Neural progenitor cell (in vitro differentiated cells): Measurements from ENCODE around the gene PAK6. TPM values are rescaled to one million over a fixed set of nuclear protein-coding genes. Genes with fewer than 3 reads are reported as not detected.

Experiments
- DNase-seq: peaks from one replicate; pipeline ENCODE4 v3.0.0-alpha.2; 2016; ENCODE audit warnings: low spot score
- H2AFZ ChIP-seq: fragments of 200-600 bp; sonication (generic); replicated peaks from 2 replicates; pipeline ENCODE4 v1.6.1; 2016; ENCODE audit warnings: antibody characterized with exemption
- H3F3A ChIP-seq: fragments of 200-600 bp; sonication (generic); 2 replicates; pipeline ENCODE4 v1.6.1; 2016; ENCODE audit warnings: antibody characterized with exemption, low read depth
- H3K27ac ChIP-seq: fragments of 200-600 bp; sonication (generic); 2 replicates; pipeline ENCODE4 v1.5.1; 2016; ENCODE audit warnings: mild to moderate bottlenecking
- H3K27me3 ChIP-seq: fragments of 200-600 bp; sonication (generic); 2 replicates; pipeline ENCODE4 v1.6.1; 2016; ENCODE audit warnings: mild to moderate bottlenecking, moderate library complexity
- H3K36me3 ChIP-seq: fragments of 200-600 bp; sonication (generic); 2 replicates; pipeline ENCODE4 v1.5.1; 2016
- H3K4me1 ChIP-seq: fragments of 200-600 bp; sonication (generic); 2 replicates; pipeline ENCODE4 v1.6.1; 2016; ENCODE audit warnings: mixed run types
- H3K4me2 ChIP-seq: fragments of 200-600 bp; sonication (generic); 2 replicates; pipeline ENCODE4 v1.6.1; 2016
- H3K4me3 ChIP-seq: fragments of 200-600 bp; sonication (generic); 2 replicates; pipeline ENCODE4 v1.5.1; 2016
- H3K79me2 ChIP-seq: fragments of 200-600 bp; sonication (generic); 2 replicates; pipeline ENCODE4 v1.6.1; 2016; ENCODE audit warnings: low read depth
- H3K9ac ChIP-seq: fragments of 200-600 bp; sonication (generic); 2 replicates; pipeline ENCODE4 v1.6.1; 2016
- H3K9me3 ChIP-seq: fragments of 200-600 bp; sonication (generic); 2 replicates; pipeline ENCODE4 v1.5.1; 2016; ENCODE audit warnings: low read depth
- H4K20me1 ChIP-seq: fragments of 200-600 bp; sonication (generic); 2 replicates; pipeline ENCODE4 v1.6.1; 2016; ENCODE audit warnings: low read depth
- H3K27ac Mint-ChIP-seq: 3 replicates; pipeline ENCODE4 v1.8.0; 2021; ENCODE audit warnings: mixed read lengths
- H3K27me3 Mint-ChIP-seq: 2 replicates; pipeline ENCODE4 v1.8.0; 2022; ENCODE audit warnings: low read depth, mild to moderate bottlenecking, inconsistent platforms, moderate library complexity, mixed read lengths; ENCODE audit not compliant: insufficient read depth
- H3K36me3 Mint-ChIP-seq: 3 replicates; pipeline ENCODE4 v1.8.0; 2021; ENCODE audit warnings: mixed read lengths
- H3K4me1 Mint-ChIP-seq: 3 replicates; pipeline ENCODE4 v1.8.0; 2021; ENCODE audit warnings: mixed read lengths
- H3K4me3 Mint-ChIP-seq: 3 replicates; pipeline ENCODE4 v1.8.0; 2021; ENCODE audit warnings: mild to moderate bottlenecking, moderate library complexity, mixed read lengths
- H3K9me3 Mint-ChIP-seq: 3 replicates; pipeline ENCODE4 v1.8.0; 2020; ENCODE audit warnings: mixed read lengths
- EZH2 ChIP-seq: fragments of 200-600 bp; sonication (generic); IDR thresholded peaks from 2 replicates; pipeline ENCODE4 v1.6.1; 2017; ENCODE audit warnings: antibody characterized with exemption, mild to moderate bottlenecking, moderate library complexity
- EZH2phosphoT487 ChIP-seq: fragments of 200-600 bp; sonication (generic); IDR thresholded peaks from 2 replicates; pipeline ENCODE4 v1.6.1; 2017; ENCODE audit warnings: antibody characterized with exemption
- total RNA-seq: library from RNA; depleted of rRNA; stranded (reverse); fragments of >200 nt; gene quantifications from 2 replicates; pipeline ENCODE4 v1.2.3, GENCODE V29; 2015; ENCODE audit warnings: low replicate concordance
- TF ChIP-seq, protein P1 (sequence below): fragments of 200-600 bp; sonication (generic); IDR thresholded peaks from 2 replicates; pipeline ENCODE4 v1.5.1; 2017; ENCODE audit warnings: antibody characterized with exemption, mild to moderate bottlenecking

The PAK6 gene
- total RNA-seq, 1 donor from 2014 or later, result not detected

- no peak overlapping the region for H3K9ac ChIP-seq
- no peaks in the 10 kb centered on the region for H3K36me3 ChIP-seq
- H3K4me3 Mint-ChIP-seq, result no peak overlapping the region
- H3K79me2 ChIP-seq, result no peaks in the 10 kb centered on the region
- H3K27ac ChIP-seq, result no peak overlapping the region
- TF ChIP-seq, protein P1, sequence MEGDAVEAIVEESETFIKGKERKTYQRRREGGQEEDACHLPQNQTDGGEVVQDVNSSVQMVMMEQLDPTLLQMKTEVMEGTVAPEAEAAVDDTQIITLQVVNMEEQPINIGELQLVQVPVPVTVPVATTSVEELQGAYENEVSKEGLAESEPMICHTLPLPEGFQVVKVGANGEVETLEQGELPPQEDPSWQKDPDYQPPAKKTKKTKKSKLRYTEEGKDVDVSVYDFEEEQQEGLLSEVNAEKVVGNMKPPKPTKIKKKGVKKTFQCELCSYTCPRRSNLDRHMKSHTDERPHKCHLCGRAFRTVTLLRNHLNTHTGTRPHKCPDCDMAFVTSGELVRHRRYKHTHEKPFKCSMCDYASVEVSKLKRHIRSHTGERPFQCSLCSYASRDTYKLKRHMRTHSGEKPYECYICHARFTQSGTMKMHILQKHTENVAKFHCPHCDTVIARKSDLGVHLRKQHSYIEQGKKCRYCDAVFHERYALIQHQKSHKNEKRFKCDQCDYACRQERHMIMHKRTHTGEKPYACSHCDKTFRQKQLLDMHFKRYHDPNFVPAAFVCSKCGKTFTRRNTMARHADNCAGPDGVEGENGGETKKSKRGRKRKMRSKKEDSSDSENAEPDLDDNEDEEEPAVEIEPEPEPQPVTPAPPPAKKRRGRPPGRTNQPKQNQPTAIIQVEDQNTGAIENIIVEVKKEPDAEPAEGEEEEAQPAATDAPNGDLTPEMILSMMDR, result no peak
- TF ChIP-seq EZH2phosphoT487, result no peak
- TF ChIP-seq EZH2, result no peak
- H3K4me1 Mint-ChIP-seq, result peaks cover 17% of the 10 kb centered on the region
- H3K27me3 Mint-ChIP-seq, result peaks cover 13% of the 10 kb centered on the region
- H3F3A ChIP-seq, result no peaks in the 10 kb centered on the region
- no peak for DNase-seq
- H3K4me3 ChIP-seq, result no peak overlapping the region
- peaks cover 27% of the 10 kb centered on the region for H3K27me3 ChIP-seq
- no peaks in the 10 kb centered on the region for H3K36me3 Mint-ChIP-seq
- no peaks in the 10 kb centered on the region for H3K9me3 Mint-ChIP-seq
- H4K20me1 ChIP-seq, result no peaks in the 10 kb centered on the region
- no peaks in the 10 kb centered on the region for H3K9me3 ChIP-seq
- H3K4me1 ChIP-seq, result peaks cover 4% of the 10 kb centered on the region
- no peak overlapping the region for H2AFZ ChIP-seq
- no peak overlapping the region for H3K4me2 ChIP-seq
- H3K27ac Mint-ChIP-seq, result no peak overlapping the region
These were observed 2.7 kb downstream of the PAK6 start for GRCh38 chr15:40241269-40242212.

- no peak overlapping the region for H3K9ac ChIP-seq
- no peaks in the 10 kb centered on the region for H3F3A ChIP-seq
- peaks cover 4% of the 10 kb centered on the region for H3K4me1 ChIP-seq
- peaks cover 13% of the 10 kb centered on the region for H3K27me3 Mint-ChIP-seq
- H3K9me3 Mint-ChIP-seq, result no peaks in the 10 kb centered on the region
- no peak overlapping the region for H3K4me3 ChIP-seq
- H3K36me3 ChIP-seq, result no peaks in the 10 kb centered on the region
- no peak for TF ChIP-seq EZH2phosphoT487
- TF ChIP-seq, protein P1, result no peak
- TF ChIP-seq EZH2, result no peak
- H3K36me3 Mint-ChIP-seq, result no peaks in the 10 kb centered on the region
- H3K27ac Mint-ChIP-seq, result no peak overlapping the region
- H2AFZ ChIP-seq, result no peak overlapping the region
- no peak overlapping the region for H3K4me2 ChIP-seq
- no peak for DNase-seq
- peaks cover 17% of the 10 kb centered on the region for H3K4me1 Mint-ChIP-seq
- peaks cover 26% of the 10 kb centered on the region for H3K27me3 ChIP-seq
- H3K27ac ChIP-seq, result no peak overlapping the region
- no peaks in the 10 kb centered on the region for H3K9me3 ChIP-seq
- no peak overlapping the region for H3K4me3 Mint-ChIP-seq
- H3K79me2 ChIP-seq, result no peaks in the 10 kb centered on the region
- no peaks in the 10 kb centered on the region for H4K20me1 ChIP-seq
These were observed 3.3 kb downstream of the PAK6 start for GRCh38 chr15:40242213-40242599.

GRCh38 chr15:40242601-40243000 lies 3.7 kb downstream of the PAK6 start:
- Histone ChIP-seq H3K9ac (no peak overlapping the region), H3K4me3 (no peak overlapping the region), H3K27ac (no peak overlapping the region), H3K27me3 (peaks cover 24% of the 10 kb centered on the region), H3K9me3 (no peaks in the 10 kb centered on the region), H3K36me3 (no peaks in the 10 kb centered on the region), H3K4me1 (peaks cover 4% of the 10 kb centered on the region), H2AFZ (no peak overlapping the region), H3F3A (no peaks in the 10 kb centered on the region), H3K79me2 (no peaks in the 10 kb centered on the region), H3K4me2 (no peak overlapping the region), H4K20me1 (no peaks in the 10 kb centered on the region)
- TF ChIP-seq EZH2, result no peak
- TF ChIP-seq, protein P1, result no peak
- no peak for TF ChIP-seq EZH2phosphoT487
- Mint-ChIP-seq H3K36me3 (no peaks in the 10 kb centered on the region), H3K4me3 (no peak overlapping the region), H3K4me1 (peaks cover 17% of the 10 kb centered on the region), H3K9me3 (no peaks in the 10 kb centered on the region), H3K27me3 (peaks cover 12% of the 10 kb centered on the region), H3K27ac (no peak overlapping the region)
- no peak for DNase-seq
